Eye (tissue), 1 donor: Measurements from ENCODE around the gene LTBP3.

Experiments
- DNase-seq: peaks from one replicate; pipeline ENCODE4 v3.0.0-alpha.2; 2015

The LTBP3 gene

GRCh38 chr11:65505466-65506289 is 52.5 kb downstream of the LTBP3 start:
- DNase-seq, result peak; percentile 71

- peak; percentile 76 for DNase-seq
Measured at GRCh38 chr11:65504674-65505465, 53.3 kb downstream of the LTBP3 start.

- peak; percentile 90 for DNase-seq
Measured at GRCh38 chr11:65503949-65504673, 54.0 kb downstream of the LTBP3 start.

GRCh38 chr11:65503368-65503948 is 54.7 kb downstream of the LTBP3 start:
- DNase-seq, result peak; percentile 76

GRCh38 chr11:65502555-65503367 is 55.4 kb downstream of the LTBP3 start:
- peak; percentile 88 for DNase-seq

GRCh38 chr11:65502274-65502554 is 55.9 kb downstream of the LTBP3 start:
- DNase-seq, result no peak

- peak; percentile 89 for DNase-seq
Measured at GRCh38 chr11:65501472-65502273, 56.5 kb downstream of the LTBP3 start.

GRCh38 chr11:65501186-65501471 is 57.0 kb downstream of the LTBP3 start:
- no peak for DNase-seq

- peak; percentile 90 for DNase-seq
Measured at GRCh38 chr11:65500387-65501185, 57.6 kb downstream of the LTBP3 start.

GRCh38 chr11:65499713-65500386 is 58.3 kb downstream of the LTBP3 start:
- DNase-seq, result peak; percentile 86

- DNase-seq, result peak; percentile 99
Measured at GRCh38 chr11:65498977-65499712, 59.0 kb downstream of the LTBP3 start, which contains the start of gene MALAT1. MALAT1 (plus strand) TSS chr11:65499045.

GRCh38 chr11:65498727-65498976 is 59.5 kb downstream of the LTBP3 start:
- DNase-seq, result no peak

- DNase-seq, result no peak
Measured at GRCh38 chr11:65498042-65498726, 60.0 kb downstream of the LTBP3 start.

GRCh38 chr11:65497141-65498041 is 60.8 kb downstream of the LTBP3 start:
- DNase-seq, result peak; percentile 99

GRCh38 chr11:65496304-65497140 is 61.6 kb downstream of the LTBP3 start:
- DNase-seq, result peak; percentile 73

GRCh38 chr11:65493367-65494176 is 64.6 kb downstream of the LTBP3 start:
- DNase-seq, result peak; percentile 63
